GM12878 (cell line): ENCODE data around the gene PPIC. TPM values are rescaled to one million over a fixed set of nuclear protein-coding genes. Genes with fewer than 3 reads are reported as not detected.

ENCODE experiments used
- ATAC-seq: fragments of 200-7000 bp; cut with Tn5 transposase; 3 replicates; pipeline ENCODE4 v1.9.1; 2020; ENCODE audit warnings: mild to moderate bottlenecking, moderate library complexity
- BruUV-seq: library from RNA; stranded (reverse); fragments of 400-500 nt; replicated peaks from 2 replicates; lab custom pipeline; 2021; lab: Mats Ljungman, UMichigan
- CTCF ChIA-PET: fragments of 300-600 bp; sonication (Branson Sonifier 250); formaldehyde crosslinking; extraction: SDS; loops from one replicate; lab custom pipeline; 2021; ENCODE audit warnings: inconsistent platforms; lab: Yijun Ruan, JAX
- POLR2A ChIA-PET: fragments of 350-600 bp; formaldehyde crosslinking; extraction: SDS; loops from one replicate; lab custom pipeline; 2021; ENCODE audit warnings: inconsistent platforms; lab: Charles Lee
- RAD21 ChIA-PET: fragments of 300-600 bp; sonication (Branson Sonifier 250); formaldehyde crosslinking; loops from one replicate; lab custom pipeline; 2023; ENCODE audit warnings: antibody characterized with exemption; ENCODE audit not compliant: unreplicated experiment; lab: Charles Lee
- SMC1A ChIA-PET: fragments of 300-600 bp; sonication (Branson Sonifier 250); formaldehyde crosslinking; loops from one replicate; lab custom pipeline; 2023; ENCODE audit not compliant: unreplicated experiment, uncharacterized antibody; lab: Charles Lee
- DNase-seq: peaks from one replicate; pipeline ENCODE4 v3.0.0-alpha.2; 2011; ENCODE audit warnings: low read depth, low spot score
- FAIRE-seq: peaks from 3 replicates; lab custom pipeline; 2011; peaks lifted over from hg19 to GRCh38; lab: Jason Lieb, UNC
- H2AFZ ChIP-seq: 2 replicates; pipeline ENCODE4 v1.6.0; 2011; ENCODE audit warnings: low read depth, low read length, control low read depth; ENCODE audit not compliant: control insufficient read depth
- H3K27ac ChIP-seq: 2 replicates; pipeline ENCODE4 v1.5.1; 2011; ENCODE audit warnings: control low read depth; ENCODE audit not compliant: control insufficient read depth, insufficient read depth
- H3K27me3 ChIP-seq, 2 experiments: replicated peaks in 1 of 2; 2 replicates each; pipeline versions ENCODE4 v1.6.0 to v1.6.1; 2011; ENCODE audit warnings: low read length in 1 of 2; ENCODE audit not compliant: control insufficient read depth in 2 of 2, insufficient read depth in 2 of 2
- H3K36me3 ChIP-seq, 2 experiments: 2 replicates each; pipeline ENCODE4 v1.5.1; 2011; ENCODE audit warnings: low read length in 1 of 2; ENCODE audit not compliant: control insufficient read depth in 2 of 2, insufficient read depth in 2 of 2
- H3K4me1 ChIP-seq: 2 replicates; pipeline ENCODE4 v1.6.1; 2011; ENCODE audit warnings: mild to moderate bottlenecking, low read length, moderate library complexity, mixed read lengths; ENCODE audit not compliant: control insufficient read depth, insufficient read depth
- H3K4me2 ChIP-seq: 2 replicates; pipeline ENCODE4 v1.6.0; 2011; ENCODE audit warnings: control low read depth; ENCODE audit not compliant: control insufficient read depth, insufficient read depth
- H3K4me3 ChIP-seq: fragments of 200-600 bp; sonication (generic); 2 replicates; pipeline ENCODE4 v1.5.1; 2016
- H3K79me2 ChIP-seq: 2 replicates; pipeline ENCODE4 v1.6.0; 2011; ENCODE audit warnings: low read length; ENCODE audit not compliant: control insufficient read depth, insufficient read depth
- H3K9ac ChIP-seq: 2 replicates; pipeline ENCODE4 v1.8.0; 2011; ENCODE audit warnings: low read length, control low read depth, mixed read lengths; ENCODE audit not compliant: control insufficient read depth, insufficient read depth
- H3K9me3 ChIP-seq: replicated peaks from 3 replicates; pipeline ENCODE4 v1.5.1; 2011; ENCODE audit warnings: mild to moderate bottlenecking, low read length; ENCODE audit not compliant: control insufficient read depth, insufficient read depth
- H4K20me1 ChIP-seq: 2 replicates; pipeline ENCODE4 v1.6.0; 2011; ENCODE audit not compliant: control insufficient read depth, insufficient read depth
- CBFB ChIP-seq: IDR thresholded peaks from 2 replicates; pipeline ENCODE4 v1.6.1; 2016; ENCODE audit warnings: antibody characterized with exemption, low read depth
- DPF2 ChIP-seq: fragments of 450-650 bp; IDR thresholded peaks from 2 replicates; pipeline ENCODE4 v1.6.1; 2017; ENCODE audit warnings: mild to moderate bottlenecking
- EED ChIP-seq: sonication (generic); IDR thresholded peaks from 2 replicates; pipeline ENCODE4 v1.6.1; 2016; ENCODE audit warnings: antibody characterized with exemption, low read depth
- ESRRA ChIP-seq: IDR thresholded peaks from 2 replicates; pipeline ENCODE4 v1.6.1; 2012; ENCODE audit warnings: mild to moderate bottlenecking, low read length, improper control_type of control experiment
- EZH2 ChIP-seq: IDR thresholded peaks from 2 replicates; pipeline ENCODE4 v1.6.1; 2012; ENCODE audit warnings: low read depth, mild to moderate bottlenecking, control low read depth, inconsistent platforms, low read length, borderline replicate concordance; ENCODE audit not compliant: control insufficient read depth
- GABPA ChIP-seq: IDR thresholded peaks from 2 replicates; pipeline ENCODE4 v1.6.1; 2014; ENCODE audit warnings: antibody characterized with exemption, low read depth, mild to moderate bottlenecking, inconsistent platforms
- IRF4 ChIP-seq: IDR thresholded peaks from 2 replicates; pipeline ENCODE4 v1.6.1; 2011; ENCODE audit warnings: low read depth, low read length
- JUNB ChIP-seq: IDR thresholded peaks from 2 replicates; pipeline ENCODE4 v1.6.1; 2016; ENCODE audit warnings: antibody characterized with exemption, mild to moderate bottlenecking
- KAT2A ChIP-seq: conservative IDR thresholded peaks from 2 replicates; pipeline ENCODE4 v1.6.1; 2011; ENCODE audit warnings: low read depth, low read length; ENCODE audit not compliant: control insufficient read depth
- MTA2 ChIP-seq: fragments of 450-650 bp; IDR thresholded peaks from 2 replicates; pipeline ENCODE4 v1.6.1; 2016; ENCODE audit warnings: low read depth, mild to moderate bottlenecking, moderate library complexity
- NFYA ChIP-seq: IDR thresholded peaks from 2 replicates; pipeline ENCODE4 v1.6.1; 2011; ENCODE audit warnings: low read depth, mild to moderate bottlenecking, low read length, improper control_type of control experiment, borderline replicate concordance
- NR2C2 ChIP-seq: IDR thresholded peaks from 2 replicates; pipeline ENCODE4 v1.6.1; 2011; ENCODE audit warnings: borderline replicate concordance, low read depth; ENCODE audit not compliant: control insufficient read depth, insufficient read length
- NR2F1 ChIP-seq: fragments of 450-650 bp; conservative IDR thresholded peaks from 2 replicates; pipeline ENCODE4 v1.6.1; 2017; ENCODE audit warnings: mild to moderate bottlenecking
- RBBP5 ChIP-seq: fragments of 200-600 bp; sonication (generic); conservative IDR thresholded peaks from 2 replicates; pipeline ENCODE4 v1.6.1; 2016
- WRNIP1 ChIP-seq: IDR thresholded peaks from 2 replicates; pipeline ENCODE4 v1.6.1; 2011; ENCODE audit warnings: low read depth, low read length, improper control_type of control experiment, borderline replicate concordance
- ZNF207 ChIP-seq: fragments of 450-650 bp; IDR thresholded peaks from 2 replicates; pipeline ENCODE4 v1.6.1; 2014; ENCODE audit warnings: antibody characterized with exemption, mild to moderate bottlenecking, borderline replicate concordance
- ZNF384 ChIP-seq: IDR thresholded peaks from 2 replicates; pipeline ENCODE4 v1.6.1; 2012; ENCODE audit warnings: low read depth, mild to moderate bottlenecking, low read length, improper control_type of control experiment, borderline replicate concordance
- WGBS: methylation state at CpG from one replicate; pipeline ENCODE4 v1.1.6; 2016; ENCODE audit warnings: low lambda C conversion rate; ENCODE audit not compliant: insufficient replicate concordance, insufficient coverage; ENCODE audit errors: missing lambda C conversion rate; 5-methylcytosine and 5-hydroxymethylcytosine counted together
- in situ Hi-C: fragments of 300-500 bp; cut with MboI; formaldehyde crosslinking; loops from 9 replicates; pipeline ENCODE4 v1.14.3; 2018; ENCODE audit warnings: mixed read lengths
- intact Hi-C: fragments of 100-400 bp; cut with micrococcal nuclease; formaldehyde crosslinking; loops from one replicate; pipeline ENCODE4 v1.14.2; 2022; ENCODE audit not compliant: unreplicated experiment
- polyA plus RNA-seq, 11 experiments: library from polyadenylated mRNA; depleted of rRNA in 4 of 11; unstranded in 6 of 11; stranded (reverse) in 5 of 11; fragments of >200 nt; fragmentation: Nextera tagmentation in 4 of 11; fragmentation: Illumina TruSeq in 1 of 11; extraction: Ambion mirVana in 4 of 11; extraction: Trizol in 1 of 11; gene quantifications; 1 replicate in 1 of 11; 2 replicates in 10 of 11; pipeline versions ENCODE4 v1.2.1 to v1.2.3, GENCODE V29; 2011 to 2016; ENCODE audit warnings: inconsistent platforms in 2 of 11, missing spikeins in 2 of 11, low read depth in 1 of 11
- total RNA-seq, 4 experiments: library from RNA; depleted of rRNA in 3 of 4; stranded (reverse); fragments of >200 nt in 3 of 4; fragmentation: Illumina TruSeq in 1 of 4; extraction: Trizol in 1 of 4; gene quantifications; 2 replicates each; pipeline versions ENCODE4 v1.2.1 to v1.2.3, GENCODE V29; 2013 to 2021

Gene PPIC
- total and polyA plus RNA-seq, 10 of the 15 experiments (the other 5 are each of a cell fraction or from before 2014, with no cell fraction given): 0.12 to 0.21 TPM; not detected in 8

DNA sequence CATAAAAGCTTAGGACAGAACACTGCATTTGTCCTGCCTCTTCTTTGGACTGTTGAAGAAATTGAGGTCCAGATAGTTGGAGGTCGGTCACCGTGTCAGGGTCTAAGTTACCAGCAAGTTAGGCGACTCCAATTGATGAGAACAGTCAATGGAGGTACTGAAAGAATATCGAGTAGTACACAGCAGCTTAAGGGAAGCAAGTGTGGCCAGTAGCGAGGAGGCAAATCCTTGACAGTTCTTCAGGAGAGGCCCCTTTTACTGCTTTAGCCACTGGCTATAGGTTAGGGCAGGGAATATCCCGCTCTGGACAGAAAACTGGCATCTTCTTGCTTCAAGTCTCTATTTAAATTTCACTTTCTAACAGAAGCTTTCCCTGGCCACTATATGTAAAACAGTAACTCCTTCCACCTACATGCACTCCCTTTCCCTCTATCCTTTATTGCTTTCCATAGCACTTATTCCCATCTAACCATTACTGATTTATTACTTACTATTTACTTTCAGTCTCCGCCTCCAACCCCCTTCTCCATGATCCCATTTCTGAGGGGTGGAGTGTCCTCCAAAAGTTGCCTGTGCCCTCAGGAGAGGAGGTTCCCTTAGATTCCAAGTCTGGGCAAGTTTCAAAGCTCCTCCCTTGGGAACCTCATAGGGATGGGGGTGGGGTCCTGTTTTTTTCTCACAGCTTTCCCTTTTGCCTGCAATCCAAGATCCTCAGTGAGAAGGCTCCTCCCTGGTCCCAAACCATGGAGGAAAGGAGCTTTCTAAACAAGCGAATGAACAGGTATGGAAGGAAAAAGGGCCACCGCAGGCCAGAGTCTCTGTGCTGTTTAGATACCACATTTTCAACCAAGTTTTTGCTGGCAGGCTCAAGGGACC, 48.4 kb upstream of the PPIC start:
- SMC1A ChIA-PET: no interaction called here
- CTCF ChIA-PET: no interaction called here
- TF ChIP-seq EZH2: 0 out of 2 replicates have a peak, but pooled peaks have one; percentile 51
- TF ChIP-seq DPF2: no peak
- no peak for TF ChIP-seq GABPA
- BruUV-seq: no TSS peak
- H3K9ac ChIP-seq: no peak overlapping the region
- H3K9me3 ChIP-seq: no peaks in the 10 kb centered on the region
- peaks cover 18 to 25% of the 10 kb centered on the region in 2 experiments for H3K27me3 ChIP-seq
- no peak for DNase-seq
- H3K4me3 ChIP-seq: no peak overlapping the region
- in situ Hi-C loops (no loop called here), intact Hi-C loops (no loop called here)
- H3K27ac ChIP-seq: no peak overlapping the region
- H3K79me2 ChIP-seq: no peaks in the 10 kb centered on the region
- no peak for FAIRE-seq
- no peak overlapping the region for H2AFZ ChIP-seq
- POLR2A ChIA-PET: no interaction called here
- H3K36me3 ChIP-seq: no peaks in the 10 kb centered on the region
- RAD21 ChIA-PET: no interaction called here
- H3K4me2 ChIP-seq: no peak overlapping the region
- ATAC-seq: no peak
- 51% methylated on average over 9 of the region's 9 CpGs for WGBS
- no peaks in the 10 kb centered on the region for H3K4me1 ChIP-seq
- H4K20me1 ChIP-seq: no peaks in the 10 kb centered on the region

DNA sequence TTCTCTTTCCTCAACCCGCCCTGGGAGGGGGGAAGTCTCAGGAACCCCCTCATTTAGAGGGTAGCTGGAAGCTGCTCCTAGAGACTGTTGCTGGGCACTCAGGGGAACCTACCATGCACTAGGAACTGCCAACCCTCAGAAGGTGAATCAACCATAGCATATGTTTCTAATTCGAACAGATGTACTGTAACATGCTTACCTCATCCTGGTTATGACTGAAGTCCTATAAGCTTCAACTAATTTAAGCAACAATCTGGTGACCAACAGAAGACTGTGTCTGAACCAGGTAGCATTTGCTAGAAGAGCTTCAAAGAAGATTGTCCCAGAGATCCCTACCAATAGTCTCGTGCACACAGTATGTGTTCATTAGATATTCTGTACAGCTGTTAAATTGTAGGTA, 46.8 kb upstream of the PPIC start:
- BruUV-seq: no TSS peak
- no peak for TF ChIP-seq ESRRA
- TF ChIP-seq ZNF207: no peak
- TF ChIP-seq EED: no peak
- no peak for TF ChIP-seq RBBP5
- no peak for TF ChIP-seq WRNIP1
- TF ChIP-seq NR2F1: no peak
- TF ChIP-seq IRF4: no peak
- TF ChIP-seq NFYA: no peak
- TF ChIP-seq CBFB: no peak
- no peak for TF ChIP-seq JUNB
- TF ChIP-seq MTA2: no peak
- no peak for TF ChIP-seq KAT2A
- no peak for TF ChIP-seq ZNF384
- no peak for TF ChIP-seq NR2C2

More for the DNA sequence above, 46.8 kb upstream of the PPIC start:
- H3K79me2 ChIP-seq: no peaks in the 10 kb centered on the region
- intact Hi-C loops: no loop called here
- no peaks in the 10 kb centered on the region for H3K4me1 ChIP-seq
- no peak overlapping the region for H2AFZ ChIP-seq
- H3K4me3 ChIP-seq: no peak overlapping the region
- ChIA-PET CTCF (no interaction called here), SMC1A (interaction anchor here (0.6 kb wide), 1 partner anchor 30 kb away, joined by 3 read pairs; no protein-coding TSS in a partner anchor), RAD21 (no interaction called here), POLR2A (no interaction called here)
- H3K9me3 ChIP-seq: no peaks in the 10 kb centered on the region
- DNase-seq: no peak
- H3K27ac ChIP-seq: no peak overlapping the region
- no peak for ATAC-seq
- H3K27me3 ChIP-seq: peaks cover 8 to 17% of the 10 kb centered on the region in 2 experiments
- no peak overlapping the region for H3K4me2 ChIP-seq
- FAIRE-seq: no peak
- no peak overlapping the region for H3K9ac ChIP-seq
- 6% methylated on average over 3 of the region's 3 CpGs for WGBS
- in situ Hi-C loops: no loop called here
- H3K36me3 ChIP-seq: no peaks in the 10 kb centered on the region
- H4K20me1 ChIP-seq: no peaks in the 10 kb centered on the region
